ENCODE results near the gene ARHGAP30.
"Not testable (repeated sequence)": the region's sequence is repeated elsewhere in the genome, so short reads cannot be mapped to it uniquely, and the experiment has no call there.

Gene ARHGAP30

GRCh38 chr1:161021970-161022353, 47.7 kb downstream of the ARHGAP30 start:
- H3K4me3 ChIP-seq (replicated peaks; ENCODE audit: low read depth, low read length), result peak overlapping the region; percentile 96
- DNase-seq (ENCODE audit: low read depth), result no peak
- TF ChIP-seq CTCF (IDR thresholded peaks at IDR 0.05; ENCODE audit: low read length, missing control alignments), result no peak

- no peak for TF ChIP-seq CTCF (IDR thresholded peaks at IDR 0.05; ENCODE audit: low read length, missing control alignments)
- peak overlapping the region; percentile 96 for H3K4me3 ChIP-seq (replicated peaks; ENCODE audit: low read depth, low read length)
- peak; percentile 63 for DNase-seq (ENCODE audit: low read depth)
Observed at GRCh38 chr1:161021165-161021969, 48.3 kb downstream of the ARHGAP30 start.

- peak; percentile 27 for TF ChIP-seq CTCF (IDR thresholded peaks at IDR 0.05; ENCODE audit: low read length, missing control alignments)
- H3K4me3 ChIP-seq (replicated peaks; ENCODE audit: low read depth, low read length), result peak within 1 kb of the TSS; percentile 96
- peak; percentile 63 for DNase-seq (ENCODE audit: low read depth)
Observed at GRCh38 chr1:161020509-161021164, 49.1 kb downstream of the ARHGAP30 start, which contains the start of gene F11R. Gene F11R (minus strand): TSS chr1:161021152. CDS start chr1:161021073, 79 bp downstream.

DNA sequence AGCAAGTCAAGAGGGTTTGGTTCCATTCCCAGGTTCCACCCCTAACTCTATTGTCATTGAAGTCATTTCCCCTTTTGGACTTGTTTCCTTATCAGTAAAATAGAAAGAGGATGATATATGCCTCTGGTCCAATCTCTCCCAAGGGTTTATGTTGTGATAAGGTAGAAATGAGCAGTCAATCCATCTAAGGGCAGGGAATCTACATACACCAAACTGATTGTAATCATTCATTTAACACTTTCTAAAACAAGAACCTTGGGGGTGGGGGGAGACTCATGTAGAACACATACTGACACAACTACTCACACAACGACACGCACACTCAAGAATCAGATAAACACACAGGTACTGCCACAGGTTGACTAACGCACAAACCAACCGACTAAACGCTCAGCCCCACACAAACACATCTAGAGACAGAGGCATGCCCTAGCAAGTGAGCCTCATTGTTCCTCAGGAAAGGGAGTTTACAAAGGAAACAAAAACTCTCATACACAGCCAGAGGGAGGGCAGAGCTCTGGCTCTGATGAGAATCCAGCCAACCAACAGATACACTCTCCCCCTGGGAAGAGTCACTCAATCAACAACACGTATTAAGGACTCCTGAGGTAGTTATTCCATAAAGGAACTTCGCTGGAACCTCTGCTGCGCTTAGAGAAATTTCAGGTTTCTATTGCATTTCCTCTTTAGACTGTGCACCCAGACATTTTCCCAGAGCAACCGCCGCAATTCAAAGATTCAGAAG, 49.8 kb downstream of the ARHGAP30 start:
- peak overlapping the region; percentile 96 for H3K4me3 ChIP-seq (replicated peaks; ENCODE audit: low read depth, low read length)
- peak; percentile 81 for DNase-seq (ENCODE audit: low read depth)
- TF ChIP-seq CTCF (IDR thresholded peaks at IDR 0.05; ENCODE audit: low read length, missing control alignments), result no peak

DNA sequence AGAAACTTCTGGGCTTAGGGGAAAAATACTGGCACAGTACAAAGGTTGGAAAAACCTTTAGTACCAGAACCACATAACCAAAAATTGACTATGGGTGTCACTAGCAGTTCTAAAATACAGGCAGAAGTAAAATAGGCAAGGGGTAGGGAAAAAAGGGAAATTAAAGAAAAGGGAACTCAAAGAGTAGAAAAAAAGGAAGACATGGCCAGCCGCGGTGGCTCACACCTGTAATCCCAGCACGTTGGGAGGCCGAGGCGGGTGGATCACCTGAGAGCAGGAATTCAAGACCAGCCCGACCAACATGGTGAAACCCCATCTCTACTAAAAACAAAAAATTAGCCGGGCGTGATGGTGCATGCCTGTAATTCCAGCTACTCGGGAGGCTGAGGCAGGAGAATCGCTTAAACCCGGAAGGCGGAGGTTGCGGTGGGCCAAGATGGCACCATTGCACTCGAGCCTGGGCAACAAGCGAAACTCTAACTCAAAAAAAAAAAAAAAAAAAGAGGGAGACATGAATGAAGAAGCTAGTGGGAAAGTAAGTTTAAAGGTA, 50.5 kb downstream of the ARHGAP30 start:
- peak overlapping the region; percentile 96 for H3K4me3 ChIP-seq (replicated peaks; ENCODE audit: low read depth, low read length)
- not testable (repeated sequence) for DNase-seq (ENCODE audit: low read depth)

- no peak for TF ChIP-seq CTCF (IDR thresholded peaks at IDR 0.05; ENCODE audit: low read length, missing control alignments)
- H3K4me3 ChIP-seq (replicated peaks; ENCODE audit: low read depth, low read length), result peak overlapping the region; percentile 19
- no peak for DNase-seq (ENCODE audit: low read depth)
Observed at GRCh38 chr1:161018631-161018930, 51.1 kb downstream of the ARHGAP30 start.
